ENCODE results near the gene ITPRID1. TPM values are rescaled to one million over a fixed set of nuclear protein-coding genes. Genes with fewer than 3 reads are reported as not detected.

The ITPRID1 gene
- total RNA-seq, 2 experiments from 2014 or later: not detected

- POLR2A ChIA-PET: no interaction called here
- CTCF ChIA-PET: no interaction called here
Observed at GRCh38 chr7:31603046-31603445, 89.2 kb downstream of the ITPRID1 start.

- CTCF ChIA-PET: no interaction called here
Observed at GRCh38 chr7:31613604-31614003, 99.7 kb downstream of the ITPRID1 start.

GRCh38 chr7:31633467-31633866, 119.6 kb downstream of the ITPRID1 start:
- CTCF ChIA-PET: no interaction called here
- POLR2A ChIA-PET: no interaction called here

More at GRCh38 chr7:31613604-31614003, 99.7 kb downstream of the ITPRID1 start:
- POLR2A ChIA-PET: no interaction called here

- ChIA-PET CTCF (no interaction called here), POLR2A (no interaction called here)
Observed at GRCh38 chr7:31633894-31634494, 120.1 kb downstream of the ITPRID1 start.

GRCh38 chr7:31640381-31640780, 126.5 kb downstream of the ITPRID1 start:
- POLR2A ChIA-PET: no interaction called here

GRCh38 chr7:31642681-31643115, 128.8 kb downstream of the ITPRID1 start:
- POLR2A ChIA-PET: no interaction called here
- CTCF ChIA-PET: no interaction called here

More at GRCh38 chr7:31640381-31640780, 126.5 kb downstream of the ITPRID1 start:
- CTCF ChIA-PET: no interaction called here

GRCh38 chr7:31646942-31647341, 133.1 kb downstream of the ITPRID1 start:
- ChIA-PET CTCF (no interaction called here), POLR2A (no interaction called here)

- POLR2A ChIA-PET: no interaction called here
- CTCF ChIA-PET: no interaction called here
Observed at GRCh38 chr7:31647511-31647910, 133.6 kb downstream of the ITPRID1 start.

- CTCF ChIA-PET: no interaction called here
- POLR2A ChIA-PET: no interaction called here
Observed at GRCh38 chr7:31648288-31648687, 134.4 kb downstream of the ITPRID1 start.

GRCh38 chr7:31648880-31649279, 135.0 kb downstream of the ITPRID1 start:
- ChIA-PET CTCF (no interaction called here), POLR2A (no interaction called here)

GRCh38 chr7:31651234-31652062, 137.6 kb downstream of the ITPRID1 start:
- ChIA-PET CTCF (no interaction called here), POLR2A (no interaction called here)

GRCh38 chr7:31652063-31652326, 138.1 kb downstream of the ITPRID1 start:
- CTCF ChIA-PET: no interaction called here
- POLR2A ChIA-PET: no interaction called here

- ChIA-PET POLR2A (no interaction called here), CTCF (no interaction called here)
Observed at GRCh38 chr7:31663072-31663471, 149.2 kb downstream of the ITPRID1 start.

GRCh38 chr7:31664890-31665289, 151.0 kb downstream of the ITPRID1 start:
- ChIA-PET CTCF (no interaction called here), POLR2A (no interaction called here)

- ChIA-PET CTCF (no interaction called here), POLR2A (no interaction called here)
Observed at GRCh38 chr7:31665546-31665945, 151.7 kb downstream of the ITPRID1 start.

- ChIA-PET CTCF (no interaction called here), POLR2A (no interaction called here)
Observed at GRCh38 chr7:31669461-31669860, 155.6 kb downstream of the ITPRID1 start.

- ChIA-PET CTCF (no interaction called here), POLR2A (no interaction called here)
Observed at GRCh38 chr7:31679574-31680305, 165.8 kb downstream of the ITPRID1 start.

GRCh38 chr7:31683445-31684225, 169.7 kb downstream of the ITPRID1 start:
- ChIA-PET CTCF (no interaction called here), POLR2A (no interaction called here)

- POLR2A ChIA-PET: no interaction called here
- CTCF ChIA-PET: no interaction called here
Observed at GRCh38 chr7:31687024-31687748, 173.3 kb downstream of the ITPRID1 start, which contains the start of gene PPP1R17. TSS of gene PPP1R17 (plus strand) at chr7:31687215. CDS start at chr7:31692442, 5,227 bp downstream.

- POLR2A ChIA-PET: no interaction called here
Observed at GRCh38 chr7:31688372-31688771, 174.5 kb downstream of the ITPRID1 start.

More at GRCh38 chr7:31688372-31688771, 174.5 kb downstream of the ITPRID1 start:
- CTCF ChIA-PET: no interaction called here
